Measurements from ENCODE around the gene ADGRG6.

GRCh38 chr6:142412658-142413057 lies 110.9 kb downstream of the ADGRG6 start:
- no peak for TF ChIP-seq TCF7L2 (IDR thresholded peaks at IDR 0.05; ENCODE audit: low read depth, low read length)
- no peak for TF ChIP-seq CTCF (IDR thresholded peaks at IDR 0.05)
- TF ChIP-seq REST (IDR thresholded peaks at IDR 0.05; ENCODE audit: insufficient read depth in 1 of 2, low read depth in 2 of 2, low read length in 1 of 2): no peak
